Small intestine (tissue), 7 donors: ENCODE measurements around the gene PGAM2. TPM values are rescaled to one million over a fixed set of nuclear protein-coding genes. Genes with fewer than 3 reads are reported as not detected.
A peak's percentile ranks its signal among the peaks of the same experiment; 100 is the strongest.

Experiments
- DNase-seq, 2 donors: peaks; one replicate each; pipeline versions ENCODE4 v3.0.0 to v3.0.0-alpha.2; 2013
- FAIRE-seq: peaks from 2 replicates; lab custom pipeline; 2012; peaks lifted over from hg19 to GRCh38; lab: Jason Lieb, UNC
- H3K27ac ChIP-seq, 3 donors: one replicate each; pipeline ENCODE4 v1.5.1; 2013; ENCODE audit warnings: low read length in 2 of 3, mild to moderate bottlenecking in 2 of 3, control low read depth in 1 of 3, inconsistent platforms in 1 of 3, low read depth in 1 of 3, moderate library complexity in 1 of 3
- H3K27me3 ChIP-seq, 3 donors: one replicate each; pipeline ENCODE4 v1.6.1; 2013; ENCODE audit warnings: low read length in 3 of 3, inconsistent platforms in 1 of 3; ENCODE audit not compliant: control insufficient read depth in 3 of 3, insufficient read depth in 3 of 3
- H3K36me3 ChIP-seq, 3 donors: one replicate each; pipeline ENCODE4 v1.6.1; 2013; ENCODE audit warnings: low read length in 3 of 3, inconsistent platforms in 1 of 3, low read depth in 1 of 3, mild to moderate bottlenecking in 1 of 3, moderate library complexity in 1 of 3; ENCODE audit not compliant: control insufficient read depth in 3 of 3, insufficient read depth in 2 of 3
- H3K4me1 ChIP-seq, 3 donors: one replicate each; pipeline ENCODE4 v1.6.1; 2013; ENCODE audit warnings: low read length in 2 of 3, inconsistent platforms in 1 of 3, low read depth in 1 of 3, mild to moderate bottlenecking in 1 of 3, moderate library complexity in 1 of 3; ENCODE audit not compliant: control insufficient read depth in 3 of 3, insufficient read depth in 2 of 3
- H3K4me3 ChIP-seq, 3 donors: one replicate each; pipeline ENCODE4 v1.5.1; 2013; ENCODE audit warnings: low read length in 3 of 3, control low read depth in 1 of 3, inconsistent platforms in 1 of 3, low read depth in 1 of 3, mild to moderate bottlenecking in 1 of 3, moderate library complexity in 1 of 3
- H3K9me3 ChIP-seq, 2 donors: one replicate each; pipeline ENCODE4 v1.6.1; 2013; ENCODE audit warnings: low read depth in 1 of 2, low read length in 1 of 2; ENCODE audit not compliant: control insufficient read depth in 2 of 2, insufficient read depth in 1 of 2
- WGBS, 3 donors: extraction: QIAGEN DNeasy Blood & Tissue Kit; methylation state at CpG; one replicate each; pipeline ENCODE4 v1.1.7; 2013; 5-methylcytosine and 5-hydroxymethylcytosine counted together
- polyA plus RNA-seq, 4 donors: library from polyadenylated mRNA; stranded (reverse) in 3 of 4; unstranded in 1 of 4; fragments of 200-250 nt in 3 of 4; fragments of 120-200 nt in 1 of 4; gene quantifications; one replicate each; pipeline versions ENCODE4 v1.2.1 to v1.2.3, GENCODE V29; 2013
- donor health status: healthy with polysubstance abuse.
- donor health status: control.
- donor health status: control.
- donor health status: Bipolar disorder and iron deficiency.
- donor health status: healthy.

Gene PGAM2
- polyA plus RNA-seq, 4 donors: 1.00 to 5.7 (median 2.1) TPM

DNA sequence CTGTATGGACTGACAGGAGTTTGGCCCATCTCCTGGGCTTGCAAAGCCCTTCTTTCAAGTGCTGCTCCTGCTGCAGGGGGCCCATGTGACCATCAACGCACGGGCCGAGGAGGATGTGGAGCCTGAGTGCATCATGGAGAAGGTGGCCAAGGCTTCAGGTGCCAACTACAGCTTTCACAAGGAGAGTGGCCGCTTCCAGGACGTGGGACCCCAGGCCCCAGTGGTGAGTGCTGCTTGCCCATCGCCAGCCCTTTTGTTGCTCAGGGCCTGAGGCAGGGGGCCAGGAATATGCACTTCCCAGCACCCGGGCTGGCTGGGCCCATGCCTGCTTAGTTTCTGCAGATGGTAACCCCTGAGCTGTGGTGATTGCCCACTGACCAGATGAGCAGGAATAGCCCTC lies 8.7 kb downstream of the PGAM2 start:
- DNase-seq (no peak), FAIRE-seq (no peak)
- Histone ChIP-seq H3K4me3 (no peak overlapping the region), H3K27ac (no peak overlapping the region), H3K4me1 (no peaks in the 10 kb centered on the region), H3K27me3 (no peaks in the 10 kb centered on the region), H3K36me3 (peaks cover 25 to 73% (median 30%) of the 10 kb centered on the region in 3 donors), H3K9me3 (no peaks in the 10 kb centered on the region)
- 93 to 95% (median 95%) methylated on average over 7 of the region's 7 CpGs for WGBS, 3 donors

DNA sequence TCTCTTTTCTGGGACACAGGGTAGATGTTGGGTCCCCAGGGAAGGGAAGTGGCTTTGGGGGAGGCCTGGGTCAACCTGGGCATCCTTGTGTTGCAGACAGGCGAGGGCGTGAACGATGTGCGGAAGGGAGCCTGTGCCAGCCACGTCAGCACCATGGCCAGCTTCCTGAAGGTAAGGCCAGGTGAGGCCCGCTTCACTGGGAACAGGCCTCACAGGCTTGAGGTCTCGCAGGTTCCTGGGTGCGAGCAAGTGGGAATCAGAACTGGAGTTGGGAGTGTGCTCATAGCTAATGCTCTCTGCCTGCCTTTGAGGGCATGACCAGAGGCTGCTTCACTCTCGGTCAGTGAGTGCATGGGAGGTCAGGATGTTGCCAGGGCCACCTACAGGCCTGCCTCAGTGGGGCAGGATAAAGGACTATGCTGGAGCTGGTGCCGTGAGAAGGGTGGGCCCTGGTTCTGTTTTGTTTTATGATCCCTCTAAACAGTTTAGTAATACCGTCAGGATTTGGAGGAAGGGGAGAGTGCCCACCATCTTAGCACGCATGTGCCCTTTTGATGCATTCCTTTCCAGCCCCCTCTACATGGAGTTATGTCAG lies 12.5 kb downstream of the PGAM2 start:
- H3K4me1 ChIP-seq: no peaks in the 10 kb centered on the region
- no peak for DNase-seq

DNA sequence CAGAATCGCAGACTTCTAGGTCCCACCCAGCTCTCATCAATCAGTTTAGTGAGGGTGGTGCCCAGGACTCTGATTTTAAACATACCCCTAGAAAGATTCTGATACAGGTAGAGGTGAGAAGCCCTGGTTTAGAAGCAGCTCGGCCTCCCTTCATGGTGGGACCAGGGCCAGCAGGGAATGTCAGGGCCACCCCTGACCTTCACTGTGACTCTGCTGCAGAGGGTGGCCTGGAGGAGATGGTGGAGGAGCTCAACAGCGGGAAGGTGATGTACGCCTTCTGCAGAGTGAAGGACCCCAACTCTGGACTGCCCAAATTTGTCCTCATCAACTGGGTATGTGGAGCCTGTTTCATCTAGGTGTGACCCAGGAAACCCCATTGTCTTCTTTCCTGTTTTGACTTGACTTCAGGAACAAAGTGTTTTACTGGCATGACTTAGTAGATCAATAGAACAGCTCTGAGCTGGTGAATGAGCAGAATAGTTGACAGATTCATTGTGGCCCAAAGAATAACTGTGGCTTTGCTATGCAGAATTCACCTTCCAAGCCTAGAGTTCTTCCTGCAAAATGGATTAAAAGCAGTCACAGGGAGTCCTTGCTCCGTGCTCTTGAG lies 13.7 kb downstream of the PGAM2 start:
- DNase-seq: no peak

More for the DNA sequence above, 12.5 kb downstream of the PGAM2 start:
- no peak overlapping the region for H3K27ac ChIP-seq
- H3K4me3 ChIP-seq: no peak overlapping the region
- H3K9me3 ChIP-seq: no peaks in the 10 kb centered on the region
- 90 to 94% (median 94%) methylated on average over 12 of the region's 12 CpGs for WGBS, 3 donors
- H3K36me3 ChIP-seq: peaks cover 16 to 64% (median 23%) of the 10 kb centered on the region in 3 donors
- H3K27me3 ChIP-seq: no peaks in the 10 kb centered on the region
- no peak for FAIRE-seq

DNA sequence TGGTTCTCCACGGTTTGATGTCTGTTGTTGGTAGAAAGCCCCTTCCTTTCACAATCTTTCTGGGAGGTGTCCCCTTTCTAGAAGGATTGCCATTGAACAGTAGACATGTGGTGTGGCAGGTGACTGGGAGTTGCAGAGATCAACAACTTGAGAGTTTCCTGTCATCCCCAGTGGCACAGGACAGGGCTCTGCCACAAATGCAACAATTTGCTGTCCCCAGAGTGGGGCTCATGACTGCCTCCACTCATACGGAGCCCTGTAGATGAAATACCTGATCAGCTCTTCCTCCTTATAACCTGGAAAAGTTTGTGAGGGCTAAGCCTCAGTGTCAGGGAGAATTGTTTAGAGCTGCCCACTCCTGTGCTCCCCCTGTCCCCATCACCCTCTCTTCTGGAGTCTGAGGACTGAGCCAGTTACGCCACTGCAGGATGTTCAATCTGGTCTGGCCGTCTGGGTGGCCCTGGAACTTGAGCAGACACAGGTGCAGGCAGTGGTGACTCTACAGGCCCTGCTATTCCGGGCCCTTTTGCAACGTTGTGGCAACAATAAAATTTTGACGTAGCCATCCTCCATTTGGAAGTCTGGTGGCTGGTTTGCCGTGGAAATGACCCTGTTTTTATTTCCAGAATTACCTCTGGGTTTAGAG lies 14.3 kb downstream of the PGAM2 start:
- no peak overlapping the region for H3K4me3 ChIP-seq
- peaks cover 7 to 59% (median 17%) of the 10 kb centered on the region in 3 donors for H3K36me3 ChIP-seq
- WGBS, 3 donors: 83 to 84% (median 84%) methylated on average over 8 of the region's 8 CpGs
- FAIRE-seq: no peak
- H3K27me3 ChIP-seq: no peaks in the 10 kb centered on the region
- H3K4me1 ChIP-seq: peaks cover 0 to 5% (median 2%) of the 10 kb centered on the region in 3 donors
- H3K27ac ChIP-seq: no peak overlapping the region
- no peak for DNase-seq
- H3K9me3 ChIP-seq: no peaks in the 10 kb centered on the region

More for the DNA sequence above, 13.7 kb downstream of the PGAM2 start:
- Histone ChIP-seq H3K27me3 (no peaks in the 10 kb centered on the region), H3K36me3 (peaks cover 9 to 57% (median 19%) of the 10 kb centered on the region in 3 donors), H3K4me1 (peaks cover 0 to 2% (median 0%) of the 10 kb centered on the region in 3 donors), H3K4me3 (no peak overlapping the region), H3K9me3 (no peaks in the 10 kb centered on the region), H3K27ac (no peak overlapping the region)
- WGBS, 3 donors: 91 to 95% (median 93%) methylated on average over 5 of the region's 5 CpGs
- FAIRE-seq: no peak

DNA sequence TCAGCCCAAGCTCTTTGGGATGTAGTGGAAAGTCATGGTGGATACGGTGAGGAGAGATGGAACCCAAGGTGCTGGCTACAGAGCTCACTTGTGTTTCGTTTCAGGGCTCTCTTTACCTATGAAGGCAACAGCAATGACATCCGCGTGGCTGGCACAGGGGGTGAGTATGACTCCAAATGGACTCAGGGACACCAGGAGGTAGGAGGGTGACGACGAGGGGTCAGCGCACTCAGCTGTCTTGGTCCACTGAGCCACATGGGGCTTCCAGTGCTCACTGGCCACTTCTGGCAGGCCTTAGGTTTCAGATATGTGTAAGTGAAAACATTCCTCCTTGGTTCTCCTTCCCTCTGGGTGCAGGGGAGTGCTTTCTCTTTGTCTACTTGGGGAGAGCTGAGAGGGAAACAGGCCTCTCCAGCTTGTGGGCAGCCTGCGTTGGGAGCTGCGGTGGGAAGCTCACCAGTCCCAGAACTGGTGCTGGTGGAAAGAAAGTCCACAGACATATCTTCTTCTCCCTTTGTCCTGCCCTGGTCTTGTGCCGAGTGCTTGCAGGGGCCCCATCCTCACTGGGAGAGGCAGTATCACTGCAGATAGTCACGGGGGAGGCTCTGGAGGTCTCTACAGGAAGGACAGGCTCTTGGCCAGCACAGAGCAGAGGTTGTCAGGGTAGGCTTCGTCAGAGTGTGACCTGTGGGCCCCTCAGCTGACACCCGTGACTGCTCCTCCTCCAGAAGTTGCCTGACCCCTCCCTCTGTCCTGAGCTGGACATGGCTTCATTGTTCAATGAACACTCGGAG lies 15.0 kb downstream of the PGAM2 start:
- FAIRE-seq (no peak), DNase-seq (no peak)
- WGBS, 3 donors: 88 to 93% (median 93%) methylated on average over 14 of the region's 14 CpGs
- Histone ChIP-seq H3K27me3 (no peaks in the 10 kb centered on the region), H3K4me1 (peaks cover 2 to 10% (median 6%) of the 10 kb centered on the region in 3 donors), H3K4me3 (no peak overlapping the region), H3K36me3 (peaks cover 7 to 59% (median 17%) of the 10 kb centered on the region in 3 donors), H3K9me3 (no peaks in the 10 kb centered on the region), H3K27ac (no peak overlapping the region)

DNA sequence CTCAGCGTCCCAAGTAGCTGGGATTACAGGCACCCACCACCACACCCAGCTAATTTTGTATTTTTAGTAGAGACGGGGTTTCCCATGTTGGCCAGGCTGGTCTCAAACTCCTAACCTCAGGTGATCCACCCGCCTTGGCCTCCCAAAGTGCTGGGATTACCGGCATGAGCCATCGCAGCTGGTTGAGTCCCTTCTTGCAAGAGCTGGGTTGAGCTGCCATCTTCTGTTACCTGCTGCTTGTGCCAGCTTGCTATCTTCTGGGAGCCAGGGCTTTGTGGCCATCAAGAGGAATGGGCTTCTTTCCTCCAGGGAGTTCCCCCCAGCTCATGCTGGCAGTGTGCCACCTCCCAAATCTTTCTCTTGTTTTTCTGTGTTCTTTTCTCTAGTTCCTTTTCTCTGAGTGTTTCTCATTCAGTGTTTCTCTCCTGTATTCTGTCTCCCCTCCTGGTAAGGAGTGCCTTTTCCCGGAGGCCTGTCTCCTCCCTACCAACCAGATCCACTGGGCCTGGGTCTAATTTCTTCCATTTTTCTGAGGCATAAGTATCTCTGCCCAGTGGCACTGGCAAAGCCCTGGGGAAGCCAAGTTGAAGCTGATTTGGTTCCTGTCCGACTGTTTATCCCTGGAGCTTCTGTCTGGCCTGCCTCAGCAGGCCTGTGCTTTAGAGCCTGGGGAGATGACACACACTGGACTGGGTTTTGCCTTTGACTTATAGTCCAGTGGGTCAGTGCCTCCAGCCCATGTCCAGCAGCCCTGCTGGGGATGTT lies 17.2 kb downstream of the PGAM2 start:
- Histone ChIP-seq H3K4me3 (no peak overlapping the region), H3K27me3 (no peaks in the 10 kb centered on the region), H3K27ac (no peak overlapping the region), H3K4me1 (peaks cover 2 to 17% (median 10%) of the 10 kb centered on the region in 3 donors), H3K9me3 (no peaks in the 10 kb centered on the region), H3K36me3 (peaks cover 7 to 51% (median 17%) of the 10 kb centered on the region in 3 donors)
- no peak for FAIRE-seq
- WGBS, 3 donors: 91 to 96% (median 94%) methylated on average over 7 of the region's 7 CpGs
- no peak for DNase-seq

DNA sequence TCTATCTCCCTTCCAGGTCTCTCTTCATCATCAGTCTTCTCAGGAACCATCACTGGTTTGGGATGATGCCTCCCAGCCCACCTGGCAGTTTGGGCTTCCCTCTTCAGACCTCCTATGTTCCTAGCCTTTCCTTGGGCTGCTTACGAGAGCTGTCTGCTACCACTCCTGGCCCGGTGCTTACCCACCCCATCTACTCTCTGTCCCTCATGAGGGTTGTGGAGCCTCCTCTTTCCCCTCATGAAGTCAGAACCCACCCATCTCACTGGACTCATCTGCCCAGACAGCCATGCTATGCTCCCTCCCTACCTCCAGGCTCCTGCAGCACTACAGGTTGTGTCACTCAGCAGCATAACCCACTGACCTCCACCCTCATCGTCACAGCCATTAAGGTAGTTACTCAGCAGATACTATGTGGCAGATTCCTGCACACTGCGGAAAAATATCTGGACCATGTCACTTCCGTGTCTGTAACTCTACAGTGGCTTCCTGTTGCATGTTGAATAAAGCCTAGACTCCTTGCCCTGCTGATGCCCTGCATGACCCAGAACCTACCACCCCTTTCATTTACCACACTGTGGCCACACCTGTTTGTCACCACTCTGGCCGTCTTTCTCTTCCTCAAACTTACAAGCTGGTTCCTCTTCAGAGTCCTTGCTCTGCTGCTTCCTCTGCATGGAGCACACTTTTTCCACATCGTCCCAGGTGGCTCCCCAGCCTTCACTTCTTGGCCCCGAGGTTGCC lies 18.9 kb downstream of the PGAM2 start:
- 64 to 76% (median 74%) methylated on average over 8 of the region's 8 CpGs for WGBS, 3 donors
- DNase-seq: no peak
- H3K4me3 ChIP-seq: no peak overlapping the region
- H3K36me3 ChIP-seq: peaks cover under 1 to 38% (median 8%) of the 10 kb centered on the region in 3 donors
- peak overlapping the region in 1 of 3 donors; percentile 22 for H3K27ac ChIP-seq
- no peaks in the 10 kb centered on the region for H3K9me3 ChIP-seq
- peaks cover 2 to 17% (median 10%) of the 10 kb centered on the region in 3 donors for H3K4me1 ChIP-seq
- no peak for FAIRE-seq
- no peaks in the 10 kb centered on the region for H3K27me3 ChIP-seq
